GM12878 (cell line): ENCODE measurements around the gene SH3YL1. TPM values are rescaled to one million over a fixed set of nuclear protein-coding genes. Genes with fewer than 3 reads are reported as not detected.

Experiments used
- ATAC-seq: fragments of 200-7000 bp; cut with Tn5 transposase; 3 replicates; pipeline ENCODE4 v1.9.1; 2020; ENCODE audit warnings: mild to moderate bottlenecking, moderate library complexity
- BruUV-seq: library from RNA; stranded (reverse); fragments of 400-500 nt; replicated peaks from 2 replicates; lab custom pipeline; 2021; lab: Mats Ljungman, UMichigan
- CTCF ChIA-PET: fragments of 300-600 bp; sonication (Branson Sonifier 250); formaldehyde crosslinking; extraction: SDS; loops from one replicate; lab custom pipeline; 2021; ENCODE audit warnings: inconsistent platforms; lab: Yijun Ruan, JAX
- POLR2A ChIA-PET: fragments of 350-600 bp; formaldehyde crosslinking; extraction: SDS; loops from one replicate; lab custom pipeline; 2021; ENCODE audit warnings: inconsistent platforms; lab: Charles Lee
- RAD21 ChIA-PET: fragments of 300-600 bp; sonication (Branson Sonifier 250); formaldehyde crosslinking; loops from one replicate; lab custom pipeline; 2023; ENCODE audit warnings: antibody characterized with exemption; ENCODE audit not compliant: unreplicated experiment; lab: Charles Lee
- SMC1A ChIA-PET: fragments of 300-600 bp; sonication (Branson Sonifier 250); formaldehyde crosslinking; loops from one replicate; lab custom pipeline; 2023; ENCODE audit not compliant: unreplicated experiment, uncharacterized antibody; lab: Charles Lee
- DNase-seq: peaks from one replicate; pipeline ENCODE4 v3.0.0-alpha.2; 2011; ENCODE audit warnings: low read depth, low spot score
- FAIRE-seq: peaks from 3 replicates; lab custom pipeline; 2011; peaks lifted over from hg19 to GRCh38; lab: Jason Lieb, UNC
- H2AFZ ChIP-seq: 2 replicates; pipeline ENCODE4 v1.6.0; 2011; ENCODE audit warnings: low read depth, low read length, control low read depth; ENCODE audit not compliant: control insufficient read depth
- H3K27ac ChIP-seq: 2 replicates; pipeline ENCODE4 v1.5.1; 2011; ENCODE audit warnings: control low read depth; ENCODE audit not compliant: control insufficient read depth, insufficient read depth
- H3K27me3 ChIP-seq, 2 experiments: replicated peaks in 1 of 2; 2 replicates each; pipeline versions ENCODE4 v1.6.0 to v1.6.1; 2011; ENCODE audit warnings: low read length in 1 of 2; ENCODE audit not compliant: control insufficient read depth in 2 of 2, insufficient read depth in 2 of 2
- H3K36me3 ChIP-seq, 2 experiments: 2 replicates each; pipeline ENCODE4 v1.5.1; 2011; ENCODE audit warnings: low read length in 1 of 2; ENCODE audit not compliant: control insufficient read depth in 2 of 2, insufficient read depth in 2 of 2
- H3K4me1 ChIP-seq: 2 replicates; pipeline ENCODE4 v1.6.1; 2011; ENCODE audit warnings: mild to moderate bottlenecking, low read length, moderate library complexity, mixed read lengths; ENCODE audit not compliant: control insufficient read depth, insufficient read depth
- H3K4me2 ChIP-seq: 2 replicates; pipeline ENCODE4 v1.6.0; 2011; ENCODE audit warnings: control low read depth; ENCODE audit not compliant: control insufficient read depth, insufficient read depth
- H3K4me3 ChIP-seq: fragments of 200-600 bp; sonication (generic); 2 replicates; pipeline ENCODE4 v1.5.1; 2016
- H3K79me2 ChIP-seq: 2 replicates; pipeline ENCODE4 v1.6.0; 2011; ENCODE audit warnings: low read length; ENCODE audit not compliant: control insufficient read depth, insufficient read depth
- H3K9ac ChIP-seq: 2 replicates; pipeline ENCODE4 v1.8.0; 2011; ENCODE audit warnings: low read length, control low read depth, mixed read lengths; ENCODE audit not compliant: control insufficient read depth, insufficient read depth
- H3K9me3 ChIP-seq: replicated peaks from 3 replicates; pipeline ENCODE4 v1.5.1; 2011; ENCODE audit warnings: mild to moderate bottlenecking, low read length; ENCODE audit not compliant: control insufficient read depth, insufficient read depth
- H4K20me1 ChIP-seq: 2 replicates; pipeline ENCODE4 v1.6.0; 2011; ENCODE audit not compliant: control insufficient read depth, insufficient read depth
- CHD2 ChIP-seq: IDR thresholded peaks from 2 replicates; pipeline ENCODE4 v1.6.1; 2011; ENCODE audit warnings: low read depth, low read length, improper control_type of control experiment, borderline replicate concordance
- HDGF ChIP-seq: fragments of 450-650 bp; IDR thresholded peaks from 2 replicates; pipeline ENCODE4 v1.6.1; 2016; ENCODE audit warnings: antibody characterized with exemption
- KAT2A ChIP-seq: conservative IDR thresholded peaks from 2 replicates; pipeline ENCODE4 v1.6.1; 2011; ENCODE audit warnings: low read depth, low read length; ENCODE audit not compliant: control insufficient read depth
- NFXL1 ChIP-seq: fragments of 450-650 bp; IDR thresholded peaks from 2 replicates; pipeline ENCODE4 v1.6.1; 2017; ENCODE audit warnings: antibody characterized with exemption, mild to moderate bottlenecking, borderline replicate concordance
- PAX5 ChIP-seq: IDR thresholded peaks from 2 replicates; pipeline ENCODE4 v1.6.1; 2011; ENCODE audit warnings: low read depth, low read length, borderline replicate concordance
- PAX8 ChIP-seq: fragments of 450-650 bp; IDR thresholded peaks from 2 replicates; pipeline ENCODE4 v1.6.1; 2017; ENCODE audit warnings: mild to moderate bottlenecking, moderate library complexity
- POU2F2 ChIP-seq: IDR thresholded peaks from 3 replicates; pipeline ENCODE4 v1.6.1; 2011; ENCODE audit warnings: low read depth, mild to moderate bottlenecking, low read length, borderline replicate concordance
- RUNX3 ChIP-seq: IDR thresholded peaks from 2 replicates; pipeline ENCODE4 v1.6.1; 2012; ENCODE audit warnings: low read length, inconsistent platforms
- ZNF274 ChIP-seq: IDR thresholded peaks from one replicate; pipeline ENCODE4 v1.8.0; 2011; ENCODE audit not compliant: insufficient read length, insufficient read depth
- ZSCAN29 ChIP-seq: fragments of 450-650 bp; IDR thresholded peaks from 2 replicates; pipeline ENCODE4 v1.6.1; 2017; ENCODE audit warnings: mild to moderate bottlenecking, moderate library complexity
- WGBS: methylation state at CpG from one replicate; pipeline ENCODE4 v1.1.6; 2016; ENCODE audit warnings: low lambda C conversion rate; ENCODE audit not compliant: insufficient replicate concordance, insufficient coverage; ENCODE audit errors: missing lambda C conversion rate; 5-methylcytosine and 5-hydroxymethylcytosine counted together
- in situ Hi-C: fragments of 300-500 bp; cut with MboI; formaldehyde crosslinking; loops from 9 replicates; pipeline ENCODE4 v1.14.3; 2018; ENCODE audit warnings: mixed read lengths
- intact Hi-C: fragments of 100-400 bp; cut with micrococcal nuclease; formaldehyde crosslinking; loops from one replicate; pipeline ENCODE4 v1.14.2; 2022; ENCODE audit not compliant: unreplicated experiment
- polyA plus RNA-seq, 11 experiments: library from polyadenylated mRNA; depleted of rRNA in 4 of 11; unstranded in 6 of 11; stranded (reverse) in 5 of 11; fragments of >200 nt; fragmentation: Nextera tagmentation in 4 of 11; fragmentation: Illumina TruSeq in 1 of 11; extraction: Ambion mirVana in 4 of 11; extraction: Trizol in 1 of 11; gene quantifications; 1 replicate in 1 of 11; 2 replicates in 10 of 11; pipeline versions ENCODE4 v1.2.1 to v1.2.3, GENCODE V29; 2011 to 2016; ENCODE audit warnings: inconsistent platforms in 2 of 11, missing spikeins in 2 of 11, low read depth in 1 of 11
- total RNA-seq, 4 experiments: library from RNA; depleted of rRNA in 3 of 4; stranded (reverse); fragments of >200 nt in 3 of 4; fragmentation: Illumina TruSeq in 1 of 4; extraction: Trizol in 1 of 4; gene quantifications; 2 replicates each; pipeline versions ENCODE4 v1.2.1 to v1.2.3, GENCODE V29; 2013 to 2021
- TF ChIP-seq, protein P1 (sequence below): IDR thresholded peaks from 2 replicates; pipeline ENCODE4 v1.6.1; 2011; ENCODE audit warnings: borderline replicate concordance, low read depth, mild to moderate bottlenecking, moderate library complexity, low read length; ENCODE audit not compliant: insufficient read depth, poor library complexity, severe bottlenecking
- TF ChIP-seq, protein P2 (sequence below): IDR thresholded peaks from 2 replicates; pipeline ENCODE4 v1.6.1; 2012; ENCODE audit warnings: improper control_type of control experiment, low read depth, low read length; ENCODE audit not compliant: insufficient replicate concordance
- TF ChIP-seq, protein P3 (sequence below): fragments of 450-650 bp; formaldehyde crosslinking; IDR thresholded peaks from 2 replicates; pipeline ENCODE4 v1.4.0; 2020; ENCODE audit warnings: mild to moderate bottlenecking, moderate library complexity

The SH3YL1 gene
- total and polyA plus RNA-seq, 10 of the 15 experiments (the other 5 are each of a cell fraction or from before 2014, with no cell fraction given), result 12.2 to 22.4 (median 17.2) TPM

DNA sequence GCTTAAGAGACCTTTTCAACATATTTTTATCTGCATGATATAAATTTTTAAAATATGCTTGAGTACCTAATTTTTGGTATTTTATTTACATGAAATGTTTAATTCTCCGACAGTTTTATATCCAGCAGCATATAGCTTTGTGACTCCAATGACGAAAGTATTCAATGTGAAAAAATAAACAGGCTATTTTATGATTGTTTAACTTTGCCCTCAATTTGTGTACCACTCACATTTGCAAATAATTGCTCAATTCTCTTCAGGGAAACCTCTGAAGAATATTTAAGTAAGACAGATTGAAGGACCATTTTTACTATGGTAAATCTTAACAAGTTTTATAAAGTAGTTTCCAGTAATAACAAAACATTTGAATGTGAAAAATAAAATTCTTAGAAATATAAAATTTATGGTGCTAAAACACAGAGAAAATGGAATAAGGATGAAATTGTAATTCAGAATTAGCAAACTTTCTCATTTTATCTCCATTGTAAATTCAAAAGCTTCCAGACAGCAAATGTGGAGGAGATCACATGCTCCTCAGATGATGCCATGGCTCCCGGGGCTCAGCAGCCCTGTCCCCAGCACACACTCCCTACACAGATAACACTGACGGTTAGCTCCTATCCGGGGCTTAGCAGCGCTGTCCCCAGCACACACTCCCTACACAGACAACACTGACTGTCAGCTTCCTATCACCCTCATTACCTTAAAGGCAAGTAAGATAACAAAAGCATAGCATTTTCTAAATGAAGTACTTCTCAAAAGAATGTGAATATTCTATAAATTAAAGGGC lies 39.7 kb downstream of the SH3YL1 start:
- Histone ChIP-seq H3K27me3 (no peaks in the 10 kb centered on the region), H3K4me1 (no peaks in the 10 kb centered on the region), H3K9me3 (no peaks in the 10 kb centered on the region), H4K20me1 (no peaks in the 10 kb centered on the region), H3K9ac (no peak overlapping the region), H3K79me2 (no peaks in the 10 kb centered on the region), H3K4me2 (no peak overlapping the region), H3K4me3 (no peak overlapping the region), H2AFZ (no peak overlapping the region), H3K27ac (no peak overlapping the region), H3K36me3 (no peaks in the 10 kb centered on the region)
- FAIRE-seq, result no peak
- no TSS peak for BruUV-seq
- intact Hi-C loops, result no loop called here
- ChIA-PET RAD21 (no interaction called here), SMC1A (no interaction called here), CTCF (interaction anchor here (0.9 to 1.4 kb wide), 2 partner anchors 9 to 11 kb away, joined by 3 read pairs; no protein-coding TSS in a partner anchor), POLR2A (no interaction called here)
- in situ Hi-C loops, result no loop called here
- DNase-seq, result no peak
- WGBS, result 96% methylated on average over 6 of the region's 6 CpGs
- ATAC-seq, result no peak
- no peak for TF ChIP-seq NFXL1
- no peak for TF ChIP-seq CHD2
- no peak for TF ChIP-seq RUNX3
- no peak for TF ChIP-seq KAT2A
- TF ChIP-seq PAX5, result no peak
- no peak for TF ChIP-seq POU2F2
- TF ChIP-seq, protein P1, sequence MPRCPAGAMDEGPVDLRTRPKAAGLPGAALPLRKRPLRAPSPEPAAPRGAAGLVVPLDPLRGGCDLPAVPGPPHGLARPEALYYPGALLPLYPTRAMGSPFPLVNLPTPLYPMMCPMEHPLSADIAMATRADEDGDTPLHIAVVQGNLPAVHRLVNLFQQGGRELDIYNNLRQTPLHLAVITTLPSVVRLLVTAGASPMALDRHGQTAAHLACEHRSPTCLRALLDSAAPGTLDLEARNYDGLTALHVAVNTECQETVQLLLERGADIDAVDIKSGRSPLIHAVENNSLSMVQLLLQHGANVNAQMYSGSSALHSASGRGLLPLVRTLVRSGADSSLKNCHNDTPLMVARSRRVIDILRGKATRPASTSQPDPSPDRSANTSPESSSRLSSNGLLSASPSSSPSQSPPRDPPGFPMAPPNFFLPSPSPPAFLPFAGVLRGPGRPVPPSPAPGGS, result no peak
- TF ChIP-seq PAX8, result no peak
- no peak for TF ChIP-seq ZSCAN29
- TF ChIP-seq, protein P2, sequence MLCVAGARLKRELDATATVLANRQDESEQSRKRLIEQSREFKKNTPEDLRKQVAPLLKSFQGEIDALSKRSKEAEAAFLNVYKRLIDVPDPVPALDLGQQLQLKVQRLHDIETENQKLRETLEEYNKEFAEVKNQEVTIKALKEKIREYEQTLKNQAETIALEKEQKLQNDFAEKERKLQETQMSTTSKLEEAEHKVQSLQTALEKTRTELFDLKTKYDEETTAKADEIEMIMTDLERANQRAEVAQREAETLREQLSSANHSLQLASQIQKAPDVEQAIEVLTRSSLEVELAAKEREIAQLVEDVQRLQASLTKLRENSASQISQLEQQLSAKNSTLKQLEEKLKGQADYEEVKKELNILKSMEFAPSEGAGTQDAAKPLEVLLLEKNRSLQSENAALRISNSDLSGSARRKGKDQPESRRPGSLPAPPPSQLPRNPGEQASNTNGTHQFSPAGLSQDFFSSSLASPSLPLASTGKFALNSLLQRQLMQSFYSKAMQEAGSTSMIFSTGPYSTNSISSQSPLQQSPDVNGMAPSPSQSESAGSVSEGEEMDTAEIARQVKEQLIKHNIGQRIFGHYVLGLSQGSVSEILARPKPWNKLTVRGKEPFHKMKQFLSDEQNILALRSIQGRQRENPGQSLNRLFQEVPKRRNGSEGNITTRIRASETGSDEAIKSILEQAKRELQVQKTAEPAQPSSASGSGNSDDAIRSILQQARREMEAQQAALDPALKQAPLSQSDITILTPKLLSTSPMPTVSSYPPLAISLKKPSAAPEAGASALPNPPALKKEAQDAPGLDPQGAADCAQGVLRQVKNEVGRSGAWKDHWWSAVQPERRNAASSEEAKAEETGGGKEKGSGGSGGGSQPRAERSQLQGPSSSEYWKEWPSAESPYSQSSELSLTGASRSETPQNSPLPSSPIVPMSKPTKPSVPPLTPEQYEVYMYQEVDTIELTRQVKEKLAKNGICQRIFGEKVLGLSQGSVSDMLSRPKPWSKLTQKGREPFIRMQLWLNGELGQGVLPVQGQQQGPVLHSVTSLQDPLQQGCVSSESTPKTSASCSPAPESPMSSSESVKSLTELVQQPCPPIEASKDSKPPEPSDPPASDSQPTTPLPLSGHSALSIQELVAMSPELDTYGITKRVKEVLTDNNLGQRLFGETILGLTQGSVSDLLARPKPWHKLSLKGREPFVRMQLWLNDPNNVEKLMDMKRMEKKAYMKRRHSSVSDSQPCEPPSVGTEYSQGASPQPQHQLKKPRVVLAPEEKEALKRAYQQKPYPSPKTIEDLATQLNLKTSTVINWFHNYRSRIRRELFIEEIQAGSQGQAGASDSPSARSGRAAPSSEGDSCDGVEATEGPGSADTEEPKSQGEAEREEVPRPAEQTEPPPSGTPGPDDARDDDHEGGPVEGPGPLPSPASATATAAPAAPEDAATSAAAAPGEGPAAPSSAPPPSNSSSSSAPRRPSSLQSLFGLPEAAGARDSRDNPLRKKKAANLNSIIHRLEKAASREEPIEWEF, result no peak
- no peak for TF ChIP-seq ZNF274
- TF ChIP-seq HDGF, result no peak
- TF ChIP-seq, protein P3, sequence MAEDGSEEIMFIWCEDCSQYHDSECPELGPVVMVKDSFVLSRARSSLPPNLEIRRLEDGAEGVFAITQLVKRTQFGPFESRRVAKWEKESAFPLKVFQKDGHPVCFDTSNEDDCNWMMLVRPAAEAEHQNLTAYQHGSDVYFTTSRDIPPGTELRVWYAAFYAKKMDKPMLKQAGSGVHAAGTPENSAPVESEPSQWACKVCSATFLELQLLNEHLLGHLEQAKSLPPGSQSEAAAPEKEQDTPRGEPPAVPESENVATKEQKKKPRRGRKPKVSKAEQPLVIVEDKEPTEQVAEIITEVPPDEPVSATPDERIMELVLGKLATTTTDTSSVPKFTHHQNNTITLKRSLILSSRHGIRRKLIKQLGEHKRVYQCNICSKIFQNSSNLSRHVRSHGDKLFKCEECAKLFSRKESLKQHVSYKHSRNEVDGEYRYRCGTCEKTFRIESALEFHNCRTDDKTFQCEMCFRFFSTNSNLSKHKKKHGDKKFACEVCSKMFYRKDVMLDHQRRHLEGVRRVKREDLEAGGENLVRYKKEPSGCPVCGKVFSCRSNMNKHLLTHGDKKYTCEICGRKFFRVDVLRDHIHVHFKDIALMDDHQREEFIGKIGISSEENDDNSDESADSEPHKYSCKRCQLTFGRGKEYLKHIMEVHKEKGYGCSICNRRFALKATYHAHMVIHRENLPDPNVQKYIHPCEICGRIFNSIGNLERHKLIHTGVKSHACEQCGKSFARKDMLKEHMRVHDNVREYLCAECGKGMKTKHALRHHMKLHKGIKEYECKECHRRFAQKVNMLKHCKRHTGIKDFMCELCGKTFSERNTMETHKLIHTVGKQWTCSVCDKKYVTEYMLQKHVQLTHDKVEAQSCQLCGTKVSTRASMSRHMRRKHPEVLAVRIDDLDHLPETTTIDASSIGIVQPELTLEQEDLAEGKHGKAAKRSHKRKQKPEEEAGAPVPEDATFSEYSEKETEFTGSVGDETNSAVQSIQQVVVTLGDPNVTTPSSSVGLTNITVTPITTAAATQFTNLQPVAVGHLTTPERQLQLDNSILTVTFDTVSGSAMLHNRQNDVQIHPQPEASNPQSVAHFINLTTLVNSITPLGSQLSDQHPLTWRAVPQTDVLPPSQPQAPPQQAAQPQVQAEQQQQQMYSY (CRISPR knock-in tag), result no peak
